GM19468 (cell line): ENCODE results near the gene KRT80.

Experiments used
- ATAC-seq: cut with Tn5 transposase; IDR thresholded peaks from one replicate; pipeline ENCODE4 v1.9.1; 2021; ENCODE audit warnings: mild to moderate bottlenecking, moderate library complexity, moderate number of reproducible peaks; ENCODE audit not compliant: unreplicated experiment; ENCODE audit errors: extremely low read depth

Gene KRT80

DNA sequence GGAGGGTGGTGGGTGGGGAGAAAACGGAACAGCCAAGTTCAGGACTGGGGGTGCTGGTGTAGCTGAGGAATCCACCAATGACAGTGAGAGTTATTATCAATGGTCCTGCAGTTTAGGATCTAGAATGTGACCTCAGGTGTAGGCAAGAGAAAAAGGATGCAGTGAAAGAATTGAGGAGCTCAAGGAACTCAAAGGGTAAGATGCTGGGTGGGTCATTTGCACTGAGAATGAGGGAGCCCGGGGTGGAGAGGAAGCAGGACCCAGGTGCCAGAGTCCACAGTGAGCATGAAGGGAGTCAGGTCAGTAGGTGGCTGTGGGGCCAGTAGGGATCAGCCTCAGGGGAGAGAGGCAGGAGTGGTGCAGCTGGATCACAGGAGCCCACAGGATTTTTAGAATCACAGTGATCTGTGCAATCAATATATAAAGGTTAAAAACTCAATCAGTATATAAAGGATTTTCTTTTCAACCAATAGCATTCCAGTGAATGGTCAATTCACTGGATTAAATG, 38.1 kb upstream of the KRT80 start:
- ATAC-seq, result no peak

- no peak for ATAC-seq
Measured at GRCh38 chr12:52228931-52229330, 37.1 kb upstream of the KRT80 start.

GRCh38 chr12:52228366-52228765, 36.6 kb upstream of the KRT80 start:
- ATAC-seq, result no peak

DNA sequence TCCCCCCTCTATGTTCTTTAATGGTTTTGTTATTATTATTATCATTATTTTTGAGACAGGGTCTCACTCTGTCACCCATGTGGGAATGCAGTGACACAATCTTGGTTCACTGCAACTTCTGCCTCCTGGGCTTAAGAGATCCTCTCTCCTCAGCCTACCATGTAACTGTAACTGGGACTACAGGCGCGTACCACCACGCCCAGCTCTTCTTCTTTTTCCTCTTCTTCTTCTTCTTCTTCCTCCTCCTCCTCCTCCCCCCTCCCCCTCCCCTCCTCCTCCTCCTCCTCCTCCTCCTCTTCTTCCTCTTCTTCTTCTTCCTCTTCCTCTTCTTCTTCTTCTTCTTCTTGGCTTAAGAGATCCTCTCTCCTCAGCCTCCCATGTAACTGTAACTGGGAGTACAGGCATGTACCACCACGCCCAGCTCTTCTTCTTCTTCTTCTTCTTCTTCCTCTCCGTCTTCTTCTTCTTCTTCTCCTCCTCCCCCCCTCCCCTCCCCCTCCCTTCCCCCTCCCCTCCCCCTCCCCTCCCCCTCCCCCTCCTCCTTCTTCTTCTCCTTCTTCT, 35.9 kb upstream of the KRT80 start:
- no peak for ATAC-seq

DNA sequence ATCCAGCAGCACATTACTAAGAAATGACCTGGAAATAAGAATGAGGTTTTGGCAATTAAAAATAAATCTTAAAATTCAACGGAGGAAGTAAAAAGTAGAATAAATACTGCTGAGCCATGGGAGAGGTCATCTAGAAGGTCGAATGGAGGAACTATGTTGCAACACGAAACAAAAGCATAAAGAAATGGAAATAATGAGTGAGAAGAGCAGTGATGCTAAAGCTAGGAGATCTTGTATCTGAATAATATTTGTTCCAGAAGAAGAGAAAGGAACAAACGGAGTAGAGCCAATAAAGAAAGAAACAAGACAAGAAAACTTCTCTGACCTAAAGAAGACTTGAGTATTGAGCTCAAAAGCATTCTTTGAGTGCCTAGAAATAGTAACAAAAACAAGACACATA, 34.6 kb upstream of the KRT80 start:
- ATAC-seq, result no peak

- no peak for ATAC-seq
Measured at GRCh38 chr12:52225752-52226151, 33.9 kb upstream of the KRT80 start.

DNA sequence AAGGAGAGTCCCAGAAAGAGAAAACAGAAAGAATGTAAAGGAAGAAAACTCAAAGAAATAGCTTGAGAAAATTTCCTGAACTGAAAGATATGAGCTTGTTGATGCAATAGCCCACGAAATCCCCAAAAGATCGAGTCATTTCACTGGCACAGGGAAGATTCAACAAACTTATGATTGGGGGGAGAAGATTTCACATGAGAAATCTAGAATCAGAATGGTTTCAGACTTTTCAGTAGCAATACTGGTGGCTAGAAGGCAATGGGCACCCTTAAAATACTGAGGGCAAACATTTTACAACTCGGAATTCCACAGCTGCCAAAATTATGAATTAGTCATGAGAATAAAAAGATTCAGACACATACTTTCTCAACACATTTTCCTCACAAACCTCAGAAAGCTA, 32.3 kb upstream of the KRT80 start:
- no peak for ATAC-seq

- ATAC-seq, result no peak
Measured at GRCh38 chr12:52223406-52224039, 31.7 kb upstream of the KRT80 start.

GRCh38 chr12:52222692-52223091, 30.9 kb upstream of the KRT80 start:
- no peak for ATAC-seq

DNA sequence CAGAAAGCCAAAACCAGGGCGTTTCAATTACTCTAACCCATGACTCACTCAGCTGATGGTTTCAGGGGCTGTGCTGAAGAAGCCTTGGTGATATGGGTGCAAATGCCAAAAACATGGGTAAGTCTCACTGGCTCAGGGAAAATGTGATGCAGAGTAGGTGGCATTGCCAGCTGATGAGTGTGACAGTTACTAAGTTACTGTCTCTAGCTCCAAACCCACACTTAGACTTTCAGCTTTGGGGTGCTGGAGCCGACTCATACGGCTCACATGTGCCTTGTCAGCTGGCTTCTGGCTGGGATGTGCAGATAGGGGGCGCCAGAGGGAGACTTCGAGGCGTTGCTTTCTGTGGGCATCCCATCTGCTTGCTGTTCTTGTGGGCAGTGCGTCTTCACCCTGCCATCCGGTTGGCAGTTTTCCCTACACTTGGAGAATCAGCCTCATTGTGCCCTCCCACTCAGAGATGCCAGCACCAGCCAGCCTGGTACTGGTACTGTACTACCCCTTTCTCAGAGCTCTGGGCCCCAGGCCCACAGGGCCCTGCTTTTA, 30.2 kb upstream of the KRT80 start:
- ATAC-seq, result no peak

DNA sequence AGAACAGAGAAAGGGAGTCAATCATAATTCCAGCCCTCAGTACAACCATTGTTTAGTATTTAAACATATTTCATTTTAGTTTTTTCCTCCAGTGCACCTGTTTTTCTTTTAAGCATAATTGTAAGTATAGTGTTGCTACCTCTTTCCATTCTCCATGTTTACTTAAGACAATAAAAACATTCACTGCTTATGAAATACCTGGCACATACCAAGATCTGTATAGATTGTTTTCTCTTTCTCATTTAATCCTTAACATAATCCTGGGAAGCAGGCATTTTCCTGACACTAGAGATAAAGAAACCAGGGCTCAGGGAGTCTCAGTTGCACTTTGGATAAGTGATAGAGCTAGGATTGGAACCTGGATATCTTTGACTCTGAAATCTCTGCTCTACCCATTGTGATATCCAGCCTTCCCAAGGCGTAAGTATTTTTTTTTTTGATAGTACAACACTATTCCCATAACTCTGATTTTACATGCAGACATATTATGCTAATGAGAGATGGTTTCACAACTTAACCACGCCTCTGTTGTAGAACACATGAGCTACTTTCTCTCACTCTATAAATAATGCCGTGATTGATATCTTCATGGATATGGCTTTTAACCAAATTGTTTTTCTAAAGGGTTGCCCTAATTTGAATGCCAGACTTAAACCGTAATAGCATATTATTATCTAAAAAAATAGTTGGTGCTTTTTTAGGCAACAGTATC, 29.4 kb upstream of the KRT80 start:
- no peak for ATAC-seq

DNA sequence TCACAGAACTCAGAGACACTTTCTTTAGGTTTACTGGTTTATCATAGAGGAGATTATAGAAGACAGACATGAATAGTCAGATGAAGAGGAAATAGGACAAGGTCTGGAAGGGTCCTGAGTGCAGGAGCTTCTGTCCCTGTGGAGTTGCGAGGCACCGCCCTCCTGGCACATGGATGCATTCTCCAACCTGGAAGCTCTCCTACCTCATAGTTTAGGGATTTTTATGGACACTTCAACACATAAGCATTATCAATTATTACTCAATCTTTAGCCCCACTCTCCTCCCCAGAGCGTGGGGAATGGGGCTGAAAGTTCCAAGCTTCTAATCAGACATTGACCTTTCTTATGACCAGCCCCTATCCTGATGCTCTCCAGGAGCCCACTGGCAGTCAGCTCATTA, 28.7 kb upstream of the KRT80 start:
- ATAC-seq, result no peak

DNA sequence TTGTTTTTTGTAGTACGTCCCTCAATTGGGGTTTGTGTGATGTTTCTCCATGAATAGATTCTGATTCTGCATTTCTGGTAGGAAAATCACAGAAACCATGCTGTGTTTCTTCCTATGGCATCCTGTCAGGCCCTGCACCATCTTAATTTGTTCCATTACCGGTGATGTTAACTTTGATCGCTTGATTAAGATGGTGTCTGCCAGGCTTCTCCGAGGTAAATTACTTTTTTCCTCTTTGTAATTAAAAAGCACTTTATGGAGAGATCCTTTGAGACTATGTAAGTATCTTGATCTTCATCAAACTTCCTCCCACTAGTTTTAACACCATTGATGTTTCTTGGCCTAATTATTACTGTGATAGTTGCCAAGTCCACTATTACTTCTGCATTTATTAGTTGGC, 26.2 kb upstream of the KRT80 start:
- no peak for ATAC-seq

DNA sequence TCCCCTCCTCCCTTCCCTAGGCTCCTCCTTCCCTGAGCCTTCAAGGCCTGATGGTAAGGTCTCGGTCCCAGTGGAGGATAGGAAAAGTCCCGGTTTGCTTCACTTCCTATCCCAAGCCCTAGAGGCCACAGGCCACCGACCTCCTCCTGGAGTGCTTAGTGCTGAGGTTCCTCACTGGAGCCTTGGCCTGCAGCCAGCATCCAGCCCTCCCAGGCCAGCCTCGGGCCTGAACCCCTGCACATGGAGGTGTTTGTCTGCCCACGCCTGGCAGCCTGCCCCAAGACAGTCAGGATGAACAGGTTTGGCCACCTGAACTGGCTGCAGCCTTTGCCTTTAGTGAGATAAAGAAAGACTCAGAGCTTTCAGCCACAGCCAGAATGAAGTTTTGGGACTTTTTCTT, 25.4 kb upstream of the KRT80 start:
- ATAC-seq, result no peak

GRCh38 chr12:52216807-52217206, 25.0 kb upstream of the KRT80 start:
- ATAC-seq, result no peak

DNA sequence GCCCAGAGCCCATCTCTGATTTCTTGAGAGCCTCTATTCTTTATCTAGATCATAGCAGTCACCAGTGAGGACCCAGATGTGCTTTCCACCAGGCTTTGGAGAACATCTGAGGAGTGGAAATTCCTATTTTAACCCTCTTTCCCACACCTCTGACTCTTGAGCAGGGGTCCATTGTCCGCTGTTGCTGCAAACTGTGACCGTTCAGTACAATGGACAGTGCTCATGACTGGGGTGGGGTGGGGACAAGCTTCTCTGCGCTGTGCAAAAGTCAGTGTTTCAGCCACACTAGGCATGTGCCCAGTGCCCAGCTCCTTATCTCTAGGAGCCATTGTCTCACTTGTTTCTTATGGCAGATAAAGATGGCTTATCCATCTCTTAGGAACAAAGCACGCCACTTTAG, 24.3 kb upstream of the KRT80 start:
- ATAC-seq, result no peak

GRCh38 chr12:52215587-52216031, 23.8 kb upstream of the KRT80 start:
- ATAC-seq, result no peak

DNA sequence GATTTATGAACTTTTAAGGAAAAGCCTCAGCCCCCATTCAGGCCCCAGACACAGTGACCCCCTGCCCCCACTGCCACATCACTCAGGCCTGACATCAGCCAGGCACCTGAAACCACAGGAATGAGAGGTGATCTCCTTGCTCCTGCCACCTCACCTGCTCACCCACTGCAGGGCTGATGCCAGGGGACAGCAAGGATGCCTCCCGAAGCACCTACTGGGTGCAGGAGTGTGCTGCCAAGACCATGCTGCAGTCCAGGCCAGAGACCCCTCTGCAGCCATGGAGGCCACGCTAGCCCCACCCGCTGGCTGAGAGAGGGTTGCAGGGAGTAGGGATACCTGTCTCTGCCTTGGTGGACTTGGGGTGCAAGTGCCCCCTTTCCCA, 22.6 kb upstream of the KRT80 start:
- ATAC-seq, result no peak

DNA sequence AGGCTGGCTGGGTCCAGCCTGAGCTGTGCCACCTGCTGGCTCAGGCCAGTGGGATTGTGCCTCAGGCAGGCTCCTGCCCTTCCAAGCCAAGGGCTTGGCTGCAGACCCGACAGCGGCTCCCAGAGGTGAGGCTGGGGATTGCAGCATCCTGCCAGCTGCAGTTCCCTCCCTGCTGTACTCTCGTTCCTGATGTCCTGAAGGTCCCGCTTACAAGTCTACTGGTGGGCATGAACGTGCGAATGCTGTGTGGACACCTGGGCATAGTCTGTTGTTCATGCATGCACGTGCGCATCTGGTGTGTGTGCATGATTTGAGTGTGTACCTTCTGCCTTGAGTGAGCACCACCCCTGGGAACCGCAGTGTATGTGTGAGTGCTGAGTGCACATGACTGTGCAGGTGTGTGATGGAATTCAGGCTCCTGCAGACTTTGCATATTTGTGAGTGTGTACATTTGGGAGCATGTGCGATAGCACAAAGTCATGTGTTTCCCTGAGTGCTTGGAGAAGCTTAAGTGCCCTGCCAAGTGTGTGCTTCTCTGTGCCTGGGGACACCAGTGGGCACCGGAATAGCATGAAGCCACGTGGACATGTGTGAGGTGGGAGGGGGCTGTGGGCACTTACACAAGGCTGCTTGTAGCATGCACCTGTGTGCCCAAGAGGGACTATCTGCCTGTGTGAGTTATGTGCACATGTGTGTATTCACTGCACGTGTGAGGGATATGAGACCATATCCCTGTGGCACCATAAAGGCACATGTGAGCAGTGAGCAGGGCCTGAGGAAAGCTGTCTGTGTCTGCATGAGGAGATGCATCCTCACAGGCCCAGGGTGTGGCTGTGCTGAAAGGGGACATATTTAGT, 22.0 kb upstream of the KRT80 start:
- ATAC-seq, result no peak
